Uterine smooth muscle cell (primary cell): Measurements from ENCODE around the gene CARMIL1. TPM values are rescaled to one million over a fixed set of nuclear protein-coding genes. Genes with fewer than 3 reads are reported as not detected.

ENCODE experiments used
- total RNA-seq: library from RNA; depleted of rRNA; stranded (reverse); fragments of >200 nt; gene quantifications from 2 replicates; pipeline ENCODE4 v1.2.3, GENCODE V29; 2014

Gene CARMIL1
- 8.5 and 10.2 TPM in 2 replicates for total RNA-seq

GRCh38 chr6:25278914-25279747 lies at the start of gene CARMIL1:
TSS of gene CARMIL1 (plus strand) at chr6:25279374. CDS start at chr6:25279796, 422 bp downstream.

GRCh38 chr6:25652007-25652515 lies 372.9 kb downstream of the CARMIL1 start, which contains the start of gene SCGN:
TSS of gene SCGN (plus strand) at chr6:25652215. CDS start at chr6:25652404, 189 bp downstream.

